ENCODE results near the gene BCL2L11. TPM values are rescaled to one million over a fixed set of nuclear protein-coding genes. Genes with fewer than 3 reads are reported as not detected.

The BCL2L11 gene
- total RNA-seq, 1 donor from 2014 or later: 11.4 TPM

- no peaks in the 10 kb centered on the region for H3K27me3 Mint-ChIP-seq (ENCODE audit: low read depth)
- no peak overlapping the region for H3K27ac Mint-ChIP-seq (ENCODE audit: unreplicated experiment)
- no peaks in the 10 kb centered on the region for H3K9me3 Mint-ChIP-seq (ENCODE audit: low read depth)
- H3K4me3 Mint-ChIP-seq (ENCODE audit: unreplicated experiment): no peak overlapping the region
- DNase-seq (ENCODE audit: low spot score): no peak
- H3K36me3 Mint-ChIP-seq (ENCODE audit: low read depth): no peaks in the 10 kb centered on the region
- peaks cover 11% of the 10 kb centered on the region for H3K4me1 Mint-ChIP-seq (ENCODE audit: low read depth)
- TF ChIP-seq, protein P1, sequence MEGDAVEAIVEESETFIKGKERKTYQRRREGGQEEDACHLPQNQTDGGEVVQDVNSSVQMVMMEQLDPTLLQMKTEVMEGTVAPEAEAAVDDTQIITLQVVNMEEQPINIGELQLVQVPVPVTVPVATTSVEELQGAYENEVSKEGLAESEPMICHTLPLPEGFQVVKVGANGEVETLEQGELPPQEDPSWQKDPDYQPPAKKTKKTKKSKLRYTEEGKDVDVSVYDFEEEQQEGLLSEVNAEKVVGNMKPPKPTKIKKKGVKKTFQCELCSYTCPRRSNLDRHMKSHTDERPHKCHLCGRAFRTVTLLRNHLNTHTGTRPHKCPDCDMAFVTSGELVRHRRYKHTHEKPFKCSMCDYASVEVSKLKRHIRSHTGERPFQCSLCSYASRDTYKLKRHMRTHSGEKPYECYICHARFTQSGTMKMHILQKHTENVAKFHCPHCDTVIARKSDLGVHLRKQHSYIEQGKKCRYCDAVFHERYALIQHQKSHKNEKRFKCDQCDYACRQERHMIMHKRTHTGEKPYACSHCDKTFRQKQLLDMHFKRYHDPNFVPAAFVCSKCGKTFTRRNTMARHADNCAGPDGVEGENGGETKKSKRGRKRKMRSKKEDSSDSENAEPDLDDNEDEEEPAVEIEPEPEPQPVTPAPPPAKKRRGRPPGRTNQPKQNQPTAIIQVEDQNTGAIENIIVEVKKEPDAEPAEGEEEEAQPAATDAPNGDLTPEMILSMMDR (IDR thresholded peaks at IDR 0.05): no peak
Measured at GRCh38 chr2:111189106-111189505, 68.4 kb downstream of the BCL2L11 start.

DNA sequence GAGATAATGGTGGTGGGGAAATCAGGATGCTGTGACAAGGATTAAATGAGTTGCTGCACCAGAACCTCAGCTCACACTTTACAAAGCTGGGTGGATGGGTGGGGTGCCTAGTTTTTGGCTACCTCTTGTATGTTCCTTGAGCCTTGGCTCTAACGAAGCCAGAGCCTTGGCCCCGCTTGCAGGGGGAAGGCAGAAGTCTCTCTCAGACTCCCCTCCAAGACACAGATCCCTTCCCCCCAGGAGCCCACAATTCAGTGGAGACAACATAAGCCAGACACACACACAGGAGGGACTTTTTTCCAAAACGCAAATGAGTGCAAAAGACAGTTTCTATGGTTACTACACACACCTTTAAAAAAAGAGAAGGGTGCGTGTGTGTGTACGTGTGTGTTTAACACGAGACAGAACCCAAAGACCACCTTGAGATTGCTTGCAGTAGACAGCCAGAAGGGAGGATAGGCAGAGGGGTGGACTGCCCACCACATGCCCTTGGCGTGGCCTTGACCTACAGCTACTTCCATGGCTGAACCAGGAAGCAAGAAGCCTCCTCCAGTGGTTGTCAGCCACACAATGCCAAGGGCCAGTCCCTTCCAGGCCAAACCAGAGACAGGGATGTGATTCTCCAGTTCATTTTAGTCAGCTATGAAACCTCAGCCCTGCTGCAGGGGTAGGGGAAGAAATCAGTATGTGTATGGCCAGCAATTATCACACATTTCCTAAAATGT is 70.3 kb downstream of the BCL2L11 start:
- peaks cover 10% of the 10 kb centered on the region for H3K4me1 Mint-ChIP-seq (ENCODE audit: low read depth)
- no peaks in the 10 kb centered on the region for H3K27me3 Mint-ChIP-seq (ENCODE audit: low read depth)
- H3K27ac Mint-ChIP-seq (ENCODE audit: unreplicated experiment): no peak overlapping the region
- H3K4me3 Mint-ChIP-seq (ENCODE audit: unreplicated experiment): no peak overlapping the region
- no peaks in the 10 kb centered on the region for H3K9me3 Mint-ChIP-seq (ENCODE audit: low read depth)
- no peak for DNase-seq (ENCODE audit: low spot score)
- TF ChIP-seq, protein P1 (IDR thresholded peaks at IDR 0.05): no peak
- H3K36me3 Mint-ChIP-seq (ENCODE audit: low read depth): no peaks in the 10 kb centered on the region

DNA sequence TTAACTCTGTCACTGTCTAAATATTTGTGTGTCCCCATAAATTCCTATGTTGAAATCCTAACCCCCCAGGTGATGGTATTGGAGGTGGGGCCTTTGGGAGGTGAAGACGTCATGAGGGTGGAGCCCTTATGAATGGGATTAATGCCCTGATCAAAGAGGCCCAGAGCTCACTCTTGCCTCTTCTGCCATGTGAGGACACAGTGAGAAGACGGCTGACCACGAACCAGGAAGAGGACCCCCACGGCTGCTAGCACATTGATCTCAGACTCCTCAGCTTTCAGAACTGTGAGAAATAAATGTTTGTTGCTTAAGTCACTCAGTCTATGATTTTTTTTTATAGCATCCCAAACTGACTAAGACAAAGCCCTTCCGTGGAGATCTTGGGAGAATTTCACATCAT is 71.2 kb downstream of the BCL2L11 start:
- H3K27ac Mint-ChIP-seq (ENCODE audit: unreplicated experiment): no peak overlapping the region
- DNase-seq (ENCODE audit: low spot score): no peak
- H3K4me3 Mint-ChIP-seq (ENCODE audit: unreplicated experiment): no peak overlapping the region
- H3K4me1 Mint-ChIP-seq (ENCODE audit: low read depth): peaks cover 10% of the 10 kb centered on the region
- TF ChIP-seq, protein P1 (IDR thresholded peaks at IDR 0.05): no peak
- H3K27me3 Mint-ChIP-seq (ENCODE audit: low read depth): no peaks in the 10 kb centered on the region
- H3K36me3 Mint-ChIP-seq (ENCODE audit: low read depth): no peaks in the 10 kb centered on the region
- H3K9me3 Mint-ChIP-seq (ENCODE audit: low read depth): no peaks in the 10 kb centered on the region

DNA sequence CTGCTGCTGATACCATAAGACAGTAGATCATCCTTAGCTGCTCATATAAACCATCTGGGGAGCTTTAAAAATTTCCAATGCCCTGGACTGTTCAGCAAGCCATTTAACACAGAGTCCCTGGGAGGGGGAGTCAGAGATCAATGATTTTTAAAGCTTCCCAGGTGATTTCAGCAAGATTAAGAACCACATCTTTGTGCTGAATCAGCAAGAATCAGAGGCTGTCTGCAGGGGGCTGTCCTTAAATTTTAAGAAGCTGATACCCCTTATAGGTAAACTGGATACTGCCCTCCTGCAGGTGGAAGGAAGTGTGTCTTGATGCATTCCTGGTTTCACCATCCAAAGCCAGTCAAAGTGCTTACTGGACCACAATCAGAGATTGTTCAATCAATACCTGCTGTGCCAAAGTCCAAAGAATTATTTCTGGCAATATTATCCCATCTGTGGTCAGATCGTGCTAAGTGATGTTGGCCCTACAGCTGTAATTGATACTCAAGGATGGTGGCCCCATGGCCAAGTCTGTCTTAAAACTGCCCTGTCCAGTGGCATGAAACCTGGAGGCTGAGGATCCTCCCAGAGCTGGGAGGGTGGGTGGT is 72.2 kb downstream of the BCL2L11 start:
- Mint-ChIP-seq H3K36me3 (ENCODE audit: low read depth) (no peaks in the 10 kb centered on the region), H3K4me3 (ENCODE audit: unreplicated experiment) (no peak overlapping the region), H3K4me1 (ENCODE audit: low read depth) (peaks cover 10% of the 10 kb centered on the region), H3K9me3 (ENCODE audit: low read depth) (no peaks in the 10 kb centered on the region), H3K27ac (ENCODE audit: unreplicated experiment) (no peak overlapping the region), H3K27me3 (ENCODE audit: low read depth) (no peaks in the 10 kb centered on the region)
- no peak for DNase-seq (ENCODE audit: low spot score)
- TF ChIP-seq, protein P1 (IDR thresholded peaks at IDR 0.05): no peak

- Mint-ChIP-seq H3K4me1 (ENCODE audit: low read depth) (peaks cover 10% of the 10 kb centered on the region), H3K36me3 (ENCODE audit: low read depth) (no peaks in the 10 kb centered on the region), H3K4me3 (ENCODE audit: unreplicated experiment) (no peak overlapping the region), H3K27me3 (ENCODE audit: low read depth) (no peaks in the 10 kb centered on the region), H3K9me3 (ENCODE audit: low read depth) (no peaks in the 10 kb centered on the region), H3K27ac (ENCODE audit: unreplicated experiment) (no peak overlapping the region)
- TF ChIP-seq, protein P1 (IDR thresholded peaks at IDR 0.05): peak; percentile 38
- no peak for DNase-seq (ENCODE audit: low spot score)
Measured at GRCh38 chr2:111194835-111195621, 74.3 kb downstream of the BCL2L11 start.

Data from chondrocyte (in vitro differentiated cells).